ENCODE measurements around the gene KDELR3. TPM values are rescaled to one million over a fixed set of nuclear protein-coding genes. Genes with fewer than 3 reads are reported as not detected.
A peak's percentile ranks its signal among the peaks of the same experiment; 100 is the strongest.

The KDELR3 gene
- polyA plus RNA-seq, 6 donors from 2014 or later: 0.16 to 3.0 (median 0.31) TPM; not detected in 3

DNA sequence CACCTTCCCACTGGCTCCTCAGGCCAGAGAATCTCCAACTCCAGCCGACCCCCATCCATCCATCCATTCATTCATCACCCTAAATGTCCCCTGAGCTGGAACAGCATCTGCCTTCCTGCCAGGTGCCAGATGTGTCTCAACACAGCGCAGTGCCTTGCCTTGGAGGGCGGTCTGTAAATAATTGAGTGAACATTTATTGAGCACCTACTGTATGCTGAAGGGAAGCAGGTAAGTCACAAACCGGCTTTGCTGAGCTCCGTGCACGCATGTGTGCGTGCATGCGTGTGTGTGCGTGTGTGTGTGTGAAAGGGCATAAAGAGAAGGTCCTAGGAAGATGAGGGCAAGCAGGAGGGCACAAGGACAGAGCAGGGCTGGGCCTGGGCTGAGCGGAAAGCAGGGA, 23.1 kb upstream of the KDELR3 start:
- Mint-ChIP-seq H3K36me3 (no peaks in the 10 kb centered on the region), H3K4me1 (peaks cover 0 to 8% (median 0%) of the 10 kb centered on the region in 3 donors), H3K27ac (peak overlapping the region in 2 of 6 donors; percentile 21 to 72), H3K9me3 (no peaks in the 10 kb centered on the region), H3K4me3 (no peak overlapping the region), H3K27me3 (peaks cover 15 to 72% (median 38%) of the 10 kb centered on the region in 3 donors)
- DNase-seq (no peak), ATAC-seq (ENCODE audit: low read depth in 2 of 2) (no peak)

DNA sequence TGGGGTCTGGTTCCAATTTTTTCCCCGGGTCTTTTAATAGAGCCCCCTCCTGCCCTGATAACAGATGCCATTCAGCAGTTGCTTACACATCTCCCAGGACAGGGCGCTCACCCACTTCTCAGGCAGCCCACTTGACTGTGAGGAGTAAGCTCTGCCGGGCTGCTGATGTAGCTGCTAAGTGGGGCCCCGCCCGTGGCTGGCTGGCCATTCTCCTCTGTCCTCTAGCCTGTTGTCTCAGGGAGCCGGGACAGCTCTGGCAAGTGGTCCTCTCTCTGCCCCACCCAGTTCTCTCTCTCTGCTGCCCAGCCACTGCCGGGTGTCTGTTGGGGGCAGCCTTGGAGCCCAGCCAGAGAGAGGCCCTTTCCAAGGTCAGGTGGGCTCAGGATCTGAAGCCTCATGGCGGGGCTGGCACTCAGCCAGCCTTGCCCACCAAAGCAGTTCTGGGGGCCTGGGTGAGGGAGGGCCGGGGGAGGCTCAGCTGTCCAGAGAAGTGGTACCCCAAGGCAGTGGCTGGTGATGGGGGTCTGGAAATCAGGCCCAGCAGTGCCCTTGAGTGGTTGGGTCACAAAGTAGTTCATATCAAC, 21.8 kb upstream of the KDELR3 start:
- ATAC-seq (ENCODE audit: low read depth in 2 of 2) (no peak), DNase-seq (no peak)
- Mint-ChIP-seq H3K36me3 (no peaks in the 10 kb centered on the region), H3K27me3 (peaks cover 28 to 77% (median 42%) of the 10 kb centered on the region in 3 donors), H3K4me1 (peaks cover 0 to 5% (median 0%) of the 10 kb centered on the region in 3 donors), H3K9me3 (peaks cover 0 to 2% (median 0%) of the 10 kb centered on the region in 7 donors), H3K4me3 (no peak overlapping the region), H3K27ac (no peak overlapping the region)

GRCh38 chr22:38448945-38449745, 18.8 kb upstream of the KDELR3 start:
- Mint-ChIP-seq H3K27ac (no peak overlapping the region), H3K9me3 (peaks cover 0 to 2% (median 0%) of the 10 kb centered on the region in 7 donors), H3K4me3 (no peak overlapping the region), H3K27me3 (peaks cover 37 to 91% (median 59%) of the 10 kb centered on the region in 3 donors), H3K36me3 (peaks cover 0 to 6% of the 10 kb centered on the region in 2 donors), H3K4me1 (peaks cover 4% of the 10 kb centered on the region in 3 donors)
- no peak for DNase-seq
- ATAC-seq (ENCODE audit: low read depth in 2 of 2): no peak

- Mint-ChIP-seq H3K9me3 (peaks cover 0 to 2% (median 0%) of the 10 kb centered on the region in 7 donors), H3K27me3 (peaks cover 37 to 91% (median 59%) of the 10 kb centered on the region in 3 donors), H3K4me1 (peaks cover 8 to 9% (median 9%) of the 10 kb centered on the region in 3 donors), H3K4me3 (no peak overlapping the region), H3K27ac (peak overlapping the region in 1 of 6 donors; percentile 49), H3K36me3 (peaks cover 0 to 10% of the 10 kb centered on the region in 2 donors)
- DNase-seq (no peak), ATAC-seq (ENCODE audit: low read depth in 2 of 2) (no peak)
Measured at GRCh38 chr22:38449776-38450175, 18.1 kb upstream of the KDELR3 start.

GRCh38 chr22:38450234-38450797, 17.6 kb upstream of the KDELR3 start:
- peaks cover 8 to 9% (median 9%) of the 10 kb centered on the region in 3 donors for H3K4me1 Mint-ChIP-seq
- H3K27ac Mint-ChIP-seq: peak overlapping the region in 1 of 6 donors; percentile 41
- peaks cover 0 to 2% (median 0%) of the 10 kb centered on the region in 7 donors for H3K9me3 Mint-ChIP-seq
- H3K36me3 Mint-ChIP-seq: peaks cover 0 to 10% of the 10 kb centered on the region in 2 donors
- peaks cover 33 to 86% (median 53%) of the 10 kb centered on the region in 3 donors for H3K27me3 Mint-ChIP-seq
- DNase-seq: no peak
- ATAC-seq (ENCODE audit: low read depth in 2 of 2): no peak
- peak overlapping the region in 1 of 8 donors; percentile 6 for H3K4me3 Mint-ChIP-seq

- peaks cover 9 to 11% (median 10%) of the 10 kb centered on the region in 3 donors for H3K4me1 Mint-ChIP-seq
- H3K4me3 Mint-ChIP-seq: no peak overlapping the region
- ATAC-seq (ENCODE audit: low read depth in 2 of 2): no peak
- H3K36me3 Mint-ChIP-seq: peaks cover 0 to 10% of the 10 kb centered on the region in 2 donors
- peaks cover 36 to 83% (median 57%) of the 10 kb centered on the region in 3 donors for H3K27me3 Mint-ChIP-seq
- H3K27ac Mint-ChIP-seq: peak overlapping the region in 1 of 6 donors; percentile 34
- DNase-seq: no peak
- peaks cover 0 to 2% (median 0%) of the 10 kb centered on the region in 7 donors for H3K9me3 Mint-ChIP-seq
Measured at GRCh38 chr22:38451404-38451803, 16.5 kb upstream of the KDELR3 start.

DNA sequence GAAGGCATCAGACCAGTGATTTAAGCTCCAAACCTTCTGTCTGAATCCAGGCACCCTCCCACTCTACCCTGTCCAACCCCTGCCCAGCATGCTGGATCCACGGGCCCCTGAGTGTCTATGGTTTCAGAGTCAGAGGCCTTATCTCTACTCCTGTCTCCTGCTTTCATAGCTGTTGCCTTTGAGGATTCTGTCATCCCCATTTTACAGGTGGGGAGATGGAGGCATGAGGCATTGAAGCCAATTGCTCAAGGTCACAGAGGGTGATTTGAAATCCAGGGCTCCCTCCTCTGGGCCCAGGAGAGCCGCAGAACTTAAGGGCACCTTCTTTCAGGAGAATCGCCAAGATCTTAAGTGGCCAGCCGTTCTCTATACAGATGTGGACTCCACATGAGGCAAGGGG, 16.0 kb upstream of the KDELR3 start:
- ATAC-seq (ENCODE audit: low read depth in 2 of 2) (no peak), DNase-seq (no peak)
- Mint-ChIP-seq H3K4me3 (no peak overlapping the region), H3K27me3 (peaks cover 40 to 83% (median 61%) of the 10 kb centered on the region in 3 donors), H3K9me3 (peaks cover 0 to 2% (median 0%) of the 10 kb centered on the region in 7 donors), H3K4me1 (peaks cover 9 to 15% (median 14%) of the 10 kb centered on the region in 3 donors), H3K27ac (no peak overlapping the region), H3K36me3 (peaks cover 0 to 10% of the 10 kb centered on the region in 2 donors)

GRCh38 chr22:38452373-38453065, 15.4 kb upstream of the KDELR3 start:
- DNase-seq (no peak), ATAC-seq (ENCODE audit: low read depth in 2 of 2) (no peak)
- Mint-ChIP-seq H3K4me1 (peaks cover 10 to 20% (median 18%) of the 10 kb centered on the region in 3 donors), H3K27me3 (peaks cover 47 to 84% (median 68%) of the 10 kb centered on the region in 3 donors), H3K4me3 (peak overlapping the region in 4 of 8 donors; percentile 4 to 82 (median 58)), H3K36me3 (peaks cover 0 to 10% of the 10 kb centered on the region in 2 donors), H3K27ac (peak overlapping the region in 1 of 6 donors; percentile 60), H3K9me3 (peaks cover 0 to 2% (median 0%) of the 10 kb centered on the region in 7 donors)

GRCh38 chr22:38453066-38453672, 14.7 kb upstream of the KDELR3 start:
- Mint-ChIP-seq H3K27ac (no peak overlapping the region), H3K4me1 (peaks cover 15 to 20% (median 18%) of the 10 kb centered on the region in 3 donors), H3K4me3 (peak overlapping the region in 4 of 8 donors; percentile 35 to 88 (median 53)), H3K9me3 (peaks cover 0 to 2% (median 0%) of the 10 kb centered on the region in 7 donors), H3K27me3 (peaks cover 53 to 86% (median 75%) of the 10 kb centered on the region in 3 donors), H3K36me3 (peaks cover 0 to 10% of the 10 kb centered on the region in 2 donors)
- DNase-seq: no peak
- no peak for ATAC-seq (ENCODE audit: low read depth in 2 of 2)

DNA sequence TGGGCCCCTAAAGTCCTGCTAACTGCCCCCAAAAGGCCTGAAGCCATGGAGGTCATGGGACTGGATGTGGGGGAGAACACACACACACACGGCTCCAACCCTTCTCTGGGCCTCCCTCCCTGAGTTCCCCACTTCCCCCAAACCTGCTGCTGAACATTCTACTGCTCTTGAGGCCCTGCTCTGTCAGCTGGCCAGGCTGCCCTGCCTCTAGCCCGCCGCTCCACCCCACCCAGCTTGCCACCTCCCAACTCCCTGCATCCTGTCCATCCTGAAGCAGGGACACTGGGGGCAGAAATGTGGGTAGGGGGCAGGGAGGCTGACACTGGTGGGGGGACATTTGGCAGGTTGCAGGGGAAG, 13.9 kb upstream of the KDELR3 start:
- Mint-ChIP-seq H3K4me1 (peaks cover 15 to 20% (median 18%) of the 10 kb centered on the region in 3 donors), H3K9me3 (peaks cover 0 to 2% (median 0%) of the 10 kb centered on the region in 7 donors), H3K4me3 (peak overlapping the region in 7 of 8 donors; percentile 36 to 93 (median 80)), H3K36me3 (peaks cover 0 to 10% of the 10 kb centered on the region in 2 donors), H3K27me3 (peaks cover 59 to 86% (median 83%) of the 10 kb centered on the region in 3 donors), H3K27ac (peak overlapping the region in 2 of 6 donors; percentile 79 to 85)
- no peak for ATAC-seq (ENCODE audit: low read depth in 2 of 2)
- no peak for DNase-seq

DNA sequence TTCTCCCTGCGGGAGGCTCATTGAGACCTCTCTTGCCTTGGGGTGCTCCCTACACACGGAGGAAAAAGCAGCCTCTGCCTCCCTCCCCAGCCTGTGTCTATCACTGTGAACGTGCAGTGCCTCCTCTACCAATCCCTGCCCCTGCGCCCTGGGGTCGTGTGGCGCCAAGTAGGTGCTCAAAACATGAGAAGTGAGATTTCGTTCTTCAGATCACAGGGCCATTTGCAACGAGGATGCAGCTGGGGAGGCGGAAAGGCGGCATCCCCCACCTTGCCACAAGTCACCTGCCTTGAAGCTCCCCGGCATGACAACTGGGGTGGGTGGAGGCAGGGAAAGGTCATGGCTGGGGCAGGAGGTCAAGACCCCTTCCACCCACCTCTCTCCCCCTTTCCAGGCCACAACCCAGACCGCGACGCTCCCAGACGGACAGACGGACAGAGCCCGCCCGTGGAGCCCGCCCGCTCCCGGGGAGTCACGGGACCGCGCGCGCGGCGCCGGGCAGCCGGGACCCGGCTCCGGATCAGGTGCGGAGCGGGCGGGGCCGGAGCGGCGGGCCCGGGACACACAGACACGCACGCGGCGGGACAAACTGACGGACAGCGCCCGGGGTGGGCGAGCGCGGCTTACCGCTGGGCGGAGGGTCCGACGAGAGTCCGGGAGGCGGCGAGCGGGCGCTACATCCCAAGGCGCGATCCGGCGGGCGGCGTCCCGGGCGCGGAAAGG, 13.4 kb upstream of the KDELR3 start:
- Mint-ChIP-seq H3K4me1 (peaks cover 15 to 20% (median 18%) of the 10 kb centered on the region in 3 donors), H3K36me3 (peaks cover 0 to 10% of the 10 kb centered on the region in 2 donors), H3K9me3 (peaks cover 0 to 2% (median 0%) of the 10 kb centered on the region in 7 donors), H3K4me3 (peak overlapping the region; percentile 67 to 93 (median 86)), H3K27ac (peak overlapping the region in 5 of 6 donors; percentile 11 to 88 (median 85)), H3K27me3 (peaks cover 63 to 88% (median 86%) of the 10 kb centered on the region in 3 donors)
- ATAC-seq (ENCODE audit: low read depth in 2 of 2) (peak; percentile 66 to 72), DNase-seq (peak; percentile 38)

- ATAC-seq (ENCODE audit: low read depth in 2 of 2) (no peak), DNase-seq (no peak)
- Mint-ChIP-seq H3K27ac (peak within 1 kb of the TSS in 5 of 6 donors; percentile 11 to 88 (median 85)), H3K9me3 (peaks cover 0 to 2% (median 0%) of the 10 kb centered on the region in 7 donors), H3K4me1 (peaks cover 15 to 20% (median 18%) of the 10 kb centered on the region in 3 donors), H3K27me3 (peaks cover 58 to 84% (median 82%) of the 10 kb centered on the region in 3 donors), H3K36me3 (peaks cover 0 to 10% of the 10 kb centered on the region in 2 donors), H3K4me3 (peak within 1 kb of the TSS; percentile 67 to 93 (median 86))
Measured at GRCh38 chr22:38455076-38455529, 12.8 kb upstream of the KDELR3 start, which contains the start of gene KCNJ4. Gene KCNJ4, minus strand, starts transcription at chr22:38455199. Its CDS starts 27,067 bp downstream, at chr22:38428132.

Measured in naive B cell (primary cell).